Endodermal cell (in vitro differentiated cells): ENCODE results near the gene ATP6V0B. TPM values are rescaled to one million over a fixed set of nuclear protein-coding genes. Genes with fewer than 3 reads are reported as not detected.

Experiments
- DNase-seq: peaks from one replicate; pipeline ENCODE4 v3.0.0-alpha.2; 2017
- H3K27ac ChIP-seq: 2 replicates; pipeline ENCODE4 v1.5.1; 2013; ENCODE audit warnings: mild to moderate bottlenecking, low read depth, low read length, moderate library complexity
- H3K27me3 ChIP-seq: 2 replicates; pipeline ENCODE4 v1.6.1; 2013; ENCODE audit warnings: mild to moderate bottlenecking, low read length, moderate library complexity; ENCODE audit not compliant: insufficient read depth, control insufficient read depth, poor library complexity, severe bottlenecking
- H3K36me3 ChIP-seq: 2 replicates; pipeline ENCODE4 v1.7.0; 2013; ENCODE audit warnings: mild to moderate bottlenecking, low read length, moderate library complexity; ENCODE audit not compliant: control insufficient read depth, insufficient read depth
- H3K4me1 ChIP-seq: one replicate; pipeline ENCODE4 v1.7.0; 2013; ENCODE audit warnings: low read length; ENCODE audit not compliant: control insufficient read depth, insufficient read depth
- H3K4me3 ChIP-seq: 2 replicates; pipeline ENCODE4 v1.5.1; 2013; ENCODE audit warnings: mild to moderate bottlenecking, low read length, moderate library complexity
- H3K9ac ChIP-seq: 2 replicates; pipeline ENCODE4 v1.6.1; 2013; ENCODE audit warnings: mild to moderate bottlenecking, low read length, moderate library complexity; ENCODE audit not compliant: poor library complexity, severe bottlenecking; ENCODE audit errors: extremely low read depth
- H3K9me3 ChIP-seq: 2 replicates; pipeline ENCODE4 v1.6.1; 2013; ENCODE audit warnings: mild to moderate bottlenecking, low read length, moderate library complexity; ENCODE audit not compliant: control insufficient read depth
- H3K27ac Mint-ChIP-seq: 2 replicates; pipeline ENCODE4 v1.8.0; 2020; ENCODE audit warnings: mixed read lengths
- H3K27me3 Mint-ChIP-seq: 2 replicates; pipeline ENCODE4 v1.8.0; 2021; ENCODE audit warnings: mild to moderate bottlenecking, mixed read lengths; ENCODE audit not compliant: insufficient read depth
- H3K36me3 Mint-ChIP-seq: 2 replicates; pipeline ENCODE4 v1.8.0; 2020; ENCODE audit warnings: low read depth, mixed read lengths
- H3K4me1 Mint-ChIP-seq: 2 replicates; pipeline ENCODE4 v1.8.0; 2020; ENCODE audit warnings: mixed read lengths
- H3K4me3 Mint-ChIP-seq: 2 replicates; pipeline ENCODE4 v1.8.0; 2020; ENCODE audit warnings: mild to moderate bottlenecking, moderate library complexity, mixed read lengths
- H3K9me3 Mint-ChIP-seq: 2 replicates; pipeline ENCODE4 v1.8.0; 2020; ENCODE audit warnings: mild to moderate bottlenecking, mixed read lengths
- CTCF ChIP-seq: fragments of 200-600 bp; sonication (generic); conservative IDR thresholded peaks from 2 replicates; pipeline ENCODE4 v1.5.0; 2021; ENCODE audit warnings: antibody characterized with exemption, mild to moderate bottlenecking
- WGBS, 2 experiments: methylation state at CpG; one replicate each; pipeline versions ENCODE4 v1.1.5 to v1.1.7; 2013; ENCODE audit warnings: missing lambda C conversion rate in 2 of 2, mixed read lengths in 1 of 2; ENCODE audit not compliant: insufficient coverage in 1 of 2, insufficient read length in 1 of 2; 5-methylcytosine and 5-hydroxymethylcytosine counted together
- total RNA-seq, 2 donors: library from RNA; stranded (reverse); fragmentation: NEBNext Ultra II Directional in 1 of 2; extraction: Animal tissue kit (Norgen Biotek cat#: 25700) in 1 of 2; gene quantifications; 2 replicates in 1 of 2; 3 replicates in 1 of 2; pipeline ENCODE4 v1.2.1, GENCODE V29; 2021

ATP6V0B gene
- total RNA-seq, 2 donors from 2014 or later: 108 to 116 TPM

GRCh38 chr1:43961692-43962091 is 13.1 kb upstream of the ATP6V0B start:
- no peak for DNase-seq
- Histone ChIP-seq H3K4me1 (no peaks in the 10 kb centered on the region), H3K9me3 (no peaks in the 10 kb centered on the region), H3K36me3 (peaks cover 25% of the 10 kb centered on the region), H3K27ac (no peak overlapping the region), H3K27me3 (no peaks in the 10 kb centered on the region), H3K4me3 (no peak overlapping the region), H3K9ac (no peak overlapping the region)
- H3K27me3 Mint-ChIP-seq: no peaks in the 10 kb centered on the region
- H3K9me3 Mint-ChIP-seq: no peaks in the 10 kb centered on the region
- H3K36me3 Mint-ChIP-seq: peaks cover 18% of the 10 kb centered on the region
- 88 to 92% methylated on average over 2 to 3 of the region's 3 CpGs for WGBS, 2 experiments
- no peak for TF ChIP-seq CTCF
- no peak overlapping the region for H3K27ac Mint-ChIP-seq
- H3K4me3 Mint-ChIP-seq: no peak overlapping the region
- no peaks in the 10 kb centered on the region for H3K4me1 Mint-ChIP-seq

DNA sequence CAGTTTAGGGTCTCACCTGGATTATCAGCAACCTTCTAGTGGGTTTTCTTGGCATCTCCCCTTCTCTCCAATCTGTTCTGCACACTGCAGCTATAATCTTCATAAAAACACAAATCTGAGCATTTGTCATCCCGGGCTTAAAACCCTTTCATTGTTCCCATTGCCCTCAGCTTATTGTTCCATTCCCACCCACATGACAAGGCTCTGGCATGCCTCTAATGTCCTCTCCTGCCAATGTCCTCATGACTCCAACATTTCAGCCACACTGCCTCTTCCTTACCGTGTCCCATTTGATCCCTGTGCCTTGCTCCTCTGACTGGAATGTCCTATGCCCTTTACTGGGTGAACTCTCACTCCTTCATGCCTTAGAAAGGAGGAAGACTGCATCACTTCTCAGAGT is 12.4 kb upstream of the ATP6V0B start:
- Mint-ChIP-seq H3K27ac (no peak overlapping the region), H3K4me1 (no peaks in the 10 kb centered on the region), H3K36me3 (peaks cover 15% of the 10 kb centered on the region), H3K9me3 (no peaks in the 10 kb centered on the region), H3K4me3 (no peak overlapping the region), H3K27me3 (no peaks in the 10 kb centered on the region)
- Histone ChIP-seq H3K27me3 (no peaks in the 10 kb centered on the region), H3K36me3 (peaks cover 21% of the 10 kb centered on the region), H3K4me3 (no peak overlapping the region), H3K9ac (no peak overlapping the region), H3K9me3 (no peaks in the 10 kb centered on the region), H3K4me1 (no peaks in the 10 kb centered on the region), H3K27ac (no peak overlapping the region)
- TF ChIP-seq CTCF: no peak
- WGBS, 2 experiments: 89 to 96% methylated on average over 2 of the region's 2 CpGs
- no peak for DNase-seq

DNA sequence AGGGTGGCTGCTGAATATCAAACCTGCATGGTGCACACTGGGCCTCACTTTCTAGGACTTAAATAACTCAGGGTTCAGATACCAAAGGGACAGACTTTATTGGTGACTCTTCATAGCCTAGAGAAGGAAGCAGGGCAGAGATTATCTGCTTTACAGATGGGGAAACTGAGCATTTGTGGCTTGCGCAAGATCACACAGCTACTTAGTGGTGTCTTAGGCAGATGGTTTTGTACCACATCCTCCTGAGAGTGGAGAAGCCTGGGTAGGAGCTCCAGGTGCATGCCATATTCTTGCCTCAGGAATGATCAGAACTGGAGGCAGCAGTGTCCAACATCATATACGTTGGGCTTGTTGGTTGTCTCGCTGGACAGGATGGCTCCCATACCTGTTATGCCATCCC is 11.8 kb upstream of the ATP6V0B start:
- DNase-seq: no peak
- WGBS, 2 experiments: 94 to 95% methylated on average over 3 of the region's 3 CpGs

More for the DNA sequence above, 11.8 kb upstream of the ATP6V0B start:
- no peaks in the 10 kb centered on the region for H3K27me3 Mint-ChIP-seq
- H3K36me3 Mint-ChIP-seq: peaks cover 12% of the 10 kb centered on the region
- H3K9me3 Mint-ChIP-seq: no peaks in the 10 kb centered on the region
- no peak overlapping the region for H3K4me3 Mint-ChIP-seq
- Histone ChIP-seq H3K36me3 (peaks cover 15% of the 10 kb centered on the region), H3K27ac (no peak overlapping the region), H3K9me3 (no peaks in the 10 kb centered on the region), H3K4me3 (no peak overlapping the region), H3K9ac (no peak overlapping the region), H3K4me1 (no peaks in the 10 kb centered on the region), H3K27me3 (no peaks in the 10 kb centered on the region)
- TF ChIP-seq CTCF: no peak
- H3K4me1 Mint-ChIP-seq: no peaks in the 10 kb centered on the region
- H3K27ac Mint-ChIP-seq: no peak overlapping the region
